Measurements from ENCODE around the gene B3GLCT. TPM values are rescaled to one million over a fixed set of nuclear protein-coding genes. Genes with fewer than 3 reads are reported as not detected.

The B3GLCT gene
- total RNA-seq, 1 donor from 2014 or later = 11.2 TPM

- Mint-ChIP-seq H3K27me3 (ENCODE audit: low read depth, unreplicated experiment) (no peaks in the 10 kb centered on the region), H3K4me3 (ENCODE audit: unreplicated experiment) (no peak overlapping the region), H3K27ac (ENCODE audit: unreplicated experiment) (no peak overlapping the region), H3K4me1 (ENCODE audit: low read depth, unreplicated experiment) (peaks cover 4% of the 10 kb centered on the region), H3K9me3 (ENCODE audit: unreplicated experiment) (no peaks in the 10 kb centered on the region), H3K36me3 (ENCODE audit: low read depth, unreplicated experiment) (no peaks in the 10 kb centered on the region)
- H3K27ac ChIP-seq (ENCODE audit: low read depth, low read length) = no peak overlapping the region
- no peaks in the 10 kb centered on the region for H3K79me2 ChIP-seq (ENCODE audit: insufficient read depth, low read length)
- no peaks in the 10 kb centered on the region for H4K20me1 ChIP-seq (ENCODE audit: insufficient read depth, low read length)
- H3K4me3 ChIP-seq (ENCODE audit: insufficient read depth, low read depth, low read length) = no peak overlapping the region
- no peak overlapping the region for H3K4me2 ChIP-seq (ENCODE audit: low read length)
- DNase-seq (ENCODE audit: low read depth) (no peak), FAIRE-seq (no peak)
- H3K4me1 ChIP-seq (ENCODE audit: insufficient read depth, low read length) = no peaks in the 10 kb centered on the region
- H3K9ac ChIP-seq (ENCODE audit: low read length) = no peak overlapping the region
- no peak overlapping the region for H2AFZ ChIP-seq (ENCODE audit: low read depth, low read length)
- no peaks in the 10 kb centered on the region for H3K27me3 ChIP-seq (ENCODE audit: insufficient read depth, low read length)
- H3K36me3 ChIP-seq (ENCODE audit: insufficient read depth, low read length) = no peaks in the 10 kb centered on the region
- H3K9me3 ChIP-seq (ENCODE audit: insufficient read depth, low read depth, low read length) = no peaks in the 10 kb centered on the region
- TF ChIP-seq CTCF (IDR thresholded peaks at IDR 0.05; ENCODE audit: insufficient read depth, low read depth, low read length) = no peak
- TF ChIP-seq EZH2 (IDR thresholded peaks at IDR 0.05; ENCODE audit: insufficient read depth, low read length) = no peak
These were observed 42.6 kb downstream of the B3GLCT start for GRCh38 chr13:31242367-31242766.

- Histone ChIP-seq H3K27me3 (ENCODE audit: insufficient read depth, low read length) (no peaks in the 10 kb centered on the region), H3K9me3 (ENCODE audit: insufficient read depth, low read depth, low read length) (no peaks in the 10 kb centered on the region), H3K4me3 (ENCODE audit: insufficient read depth, low read depth, low read length) (no peak overlapping the region), H4K20me1 (ENCODE audit: insufficient read depth, low read length) (no peaks in the 10 kb centered on the region), H3K27ac (ENCODE audit: low read depth, low read length) (no peak overlapping the region), H3K4me1 (ENCODE audit: insufficient read depth, low read length) (no peaks in the 10 kb centered on the region), H3K4me2 (ENCODE audit: low read length) (no peak overlapping the region), H2AFZ (ENCODE audit: low read depth, low read length) (no peak overlapping the region), H3K36me3 (ENCODE audit: insufficient read depth, low read length) (no peaks in the 10 kb centered on the region), H3K79me2 (ENCODE audit: insufficient read depth, low read length) (no peaks in the 10 kb centered on the region), H3K9ac (ENCODE audit: low read length) (no peak overlapping the region)
- no peak overlapping the region for H3K4me3 Mint-ChIP-seq (ENCODE audit: unreplicated experiment)
- no peaks in the 10 kb centered on the region for H3K27me3 Mint-ChIP-seq (ENCODE audit: low read depth, unreplicated experiment)
- FAIRE-seq (no peak), DNase-seq (ENCODE audit: low read depth) (no peak)
- no peaks in the 10 kb centered on the region for H3K36me3 Mint-ChIP-seq (ENCODE audit: low read depth, unreplicated experiment)
- H3K9me3 Mint-ChIP-seq (ENCODE audit: unreplicated experiment) = no peaks in the 10 kb centered on the region
- peaks cover 4% of the 10 kb centered on the region for H3K4me1 Mint-ChIP-seq (ENCODE audit: low read depth, unreplicated experiment)
- no peak overlapping the region for H3K27ac Mint-ChIP-seq (ENCODE audit: unreplicated experiment)
- TF ChIP-seq EZH2 (IDR thresholded peaks at IDR 0.05; ENCODE audit: insufficient read depth, low read length) (no peak), CTCF (IDR thresholded peaks at IDR 0.05; ENCODE audit: insufficient read depth, low read depth, low read length) (no peak)
These were observed 43.1 kb downstream of the B3GLCT start for GRCh38 chr13:31242916-31243315.

- Histone ChIP-seq H4K20me1 (ENCODE audit: insufficient read depth, low read length) (no peaks in the 10 kb centered on the region), H3K27ac (ENCODE audit: low read depth, low read length) (no peak overlapping the region), H3K4me3 (ENCODE audit: insufficient read depth, low read depth, low read length) (no peak overlapping the region), H3K4me1 (ENCODE audit: insufficient read depth, low read length) (no peaks in the 10 kb centered on the region), H3K4me2 (ENCODE audit: low read length) (no peak overlapping the region), H2AFZ (ENCODE audit: low read depth, low read length) (no peak overlapping the region), H3K9ac (ENCODE audit: low read length) (no peak overlapping the region), H3K36me3 (ENCODE audit: insufficient read depth, low read length) (no peaks in the 10 kb centered on the region), H3K79me2 (ENCODE audit: insufficient read depth, low read length) (no peaks in the 10 kb centered on the region), H3K9me3 (ENCODE audit: insufficient read depth, low read depth, low read length) (no peaks in the 10 kb centered on the region), H3K27me3 (ENCODE audit: insufficient read depth, low read length) (no peaks in the 10 kb centered on the region)
- Mint-ChIP-seq H3K9me3 (ENCODE audit: unreplicated experiment) (no peaks in the 10 kb centered on the region), H3K4me1 (ENCODE audit: low read depth, unreplicated experiment) (no peaks in the 10 kb centered on the region), H3K27ac (ENCODE audit: unreplicated experiment) (no peak overlapping the region), H3K36me3 (ENCODE audit: low read depth, unreplicated experiment) (peaks cover under 1% of the 10 kb centered on the region), H3K4me3 (ENCODE audit: unreplicated experiment) (no peak overlapping the region), H3K27me3 (ENCODE audit: low read depth, unreplicated experiment) (no peaks in the 10 kb centered on the region)
- no peak for TF ChIP-seq EZH2 (IDR thresholded peaks at IDR 0.05; ENCODE audit: insufficient read depth, low read length)
- no peak for TF ChIP-seq CTCF (IDR thresholded peaks at IDR 0.05; ENCODE audit: insufficient read depth, low read depth, low read length)
- no peak for DNase-seq (ENCODE audit: low read depth)
- FAIRE-seq = no peak
These were observed 46.0 kb downstream of the B3GLCT start for GRCh38 chr13:31245598-31246373.

Data from astrocyte (in vitro differentiated cells and primary cell).